GM23338 (cell line): ENCODE results near the gene PHF10. TPM values are rescaled to one million over a fixed set of nuclear protein-coding genes. Genes with fewer than 3 reads are reported as not detected.

ENCODE experiments used
- ATAC-seq: fragments of 200-7000 bp; cut with Tn5 transposase; 3 replicates; pipeline ENCODE4 v1.9.1; 2020
- DNase-seq: peaks from one replicate; pipeline ENCODE4 v3.0.0-alpha.2; 2015; ENCODE audit warnings: low spot score
- H2AFZ ChIP-seq: fragments of 200-600 bp; sonication (generic); 2 replicates; pipeline ENCODE4 v1.8.0; 2016; ENCODE audit warnings: antibody characterized with exemption, mild to moderate bottlenecking, moderate library complexity
- H3F3A ChIP-seq: fragments of 200-600 bp; sonication (generic); replicated peaks from 2 replicates; pipeline ENCODE4 v1.8.0; 2017; ENCODE audit warnings: antibody characterized with exemption, mixed run types, low read depth
- H3K27ac ChIP-seq: fragments of 200-600 bp; sonication (generic); 2 replicates; pipeline ENCODE4 v1.6.1; 2016; ENCODE audit warnings: low read depth
- H3K27me3 ChIP-seq: fragments of 200-600 bp; sonication (generic); 2 replicates; pipeline ENCODE4 v1.8.0; 2016; ENCODE audit warnings: mild to moderate bottlenecking, mixed run types, moderate library complexity; ENCODE audit not compliant: insufficient read depth
- H3K36me3 ChIP-seq: fragments of 200-600 bp; sonication (generic); 2 replicates; pipeline ENCODE4 v1.8.0; 2016; ENCODE audit warnings: mild to moderate bottlenecking; ENCODE audit not compliant: insufficient read depth
- H3K4me1 ChIP-seq: fragments of 200-600 bp; sonication (generic); 2 replicates; pipeline ENCODE4 v1.8.0; 2016; ENCODE audit warnings: mild to moderate bottlenecking, moderate library complexity; ENCODE audit not compliant: insufficient read depth
- H3K4me2 ChIP-seq: fragments of 200-600 bp; sonication (generic); 2 replicates; pipeline ENCODE4 v1.7.1; 2017; ENCODE audit warnings: mixed run types
- H3K4me3 ChIP-seq: fragments of 200-600 bp; sonication (generic); 2 replicates; pipeline ENCODE4 v1.6.1; 2016; ENCODE audit warnings: mixed run types
- H3K79me2 ChIP-seq: fragments of 200-600 bp; sonication (generic); replicated peaks from 2 replicates; pipeline ENCODE4 v1.8.0; 2017; ENCODE audit warnings: mild to moderate bottlenecking; ENCODE audit not compliant: insufficient read depth
- H3K9me2 ChIP-seq: fragments of 200-600 bp; sonication (generic); 2 replicates; pipeline ENCODE4 v1.8.0; 2017; ENCODE audit not compliant: insufficient read depth
- H4K20me1 ChIP-seq: fragments of 200-600 bp; sonication (generic); replicated peaks from 2 replicates; pipeline ENCODE4 v1.8.0; 2017; ENCODE audit warnings: mild to moderate bottlenecking; ENCODE audit not compliant: insufficient read depth
- H3K27ac Mint-ChIP-seq: 2 replicates; pipeline ENCODE4 v1.8.0; 2020; ENCODE audit warnings: inconsistent platforms, mild to moderate bottlenecking, moderate library complexity, mixed read lengths
- H3K27me3 Mint-ChIP-seq: 3 replicates; pipeline ENCODE4 v1.8.0; 2022; ENCODE audit warnings: low read depth, mild to moderate bottlenecking, moderate library complexity, mixed read lengths, inconsistent platforms; ENCODE audit not compliant: insufficient read depth, poor library complexity
- H3K36me3 Mint-ChIP-seq: 3 replicates; pipeline ENCODE4 v1.8.0; 2021; ENCODE audit warnings: low read depth, mild to moderate bottlenecking, inconsistent platforms, moderate library complexity, mixed read lengths
- H3K4me1 Mint-ChIP-seq: 3 replicates; pipeline ENCODE4 v1.8.0; 2020; ENCODE audit warnings: mild to moderate bottlenecking, inconsistent platforms, mixed read lengths
- H3K4me3 Mint-ChIP-seq: 3 replicates; pipeline ENCODE4 v1.8.0; 2021; ENCODE audit warnings: moderate library complexity, mild to moderate bottlenecking, inconsistent platforms, mixed read lengths
- H3K9me3 Mint-ChIP-seq: 3 replicates; pipeline ENCODE4 v1.8.0; 2020; ENCODE audit warnings: moderate library complexity, mild to moderate bottlenecking, inconsistent platforms, mixed read lengths
- EZH2 ChIP-seq: fragments of 200-600 bp; sonication (generic); IDR thresholded peaks from one replicate; pipeline ENCODE4 v1.8.0; 2017; ENCODE audit warnings: antibody characterized with exemption, mild to moderate bottlenecking, low read depth; ENCODE audit not compliant: unreplicated experiment
- EZH2phosphoT487 ChIP-seq: fragments of 200-600 bp; sonication (generic); IDR thresholded peaks from one replicate; pipeline ENCODE4 v1.8.1; 2018; ENCODE audit warnings: antibody characterized with exemption; ENCODE audit not compliant: unreplicated experiment
- JUNB ChIP-seq: IDR thresholded peaks from one replicate; pipeline ENCODE4 v1.6.1; 2016; ENCODE audit warnings: antibody characterized with exemption; ENCODE audit not compliant: unreplicated experiment
- NANOG ChIP-seq: IDR thresholded peaks from 2 replicates; pipeline ENCODE4 v1.6.1; 2016; ENCODE audit warnings: antibody characterized with exemption, borderline replicate concordance
- POLR2AphosphoS5 ChIP-seq: IDR thresholded peaks from 2 replicates; pipeline ENCODE4 v1.6.1; 2016; ENCODE audit warnings: antibody characterized with exemption, low read depth
- STAT1 ChIP-seq: IDR thresholded peaks from one replicate; pipeline ENCODE4 v1.6.1; 2016; ENCODE audit warnings: antibody characterized with exemption; ENCODE audit not compliant: unreplicated experiment
- ZNF114 ChIP-seq: fragments of 250-450 bp; sonication (Bioruptor Pico); IDR thresholded peaks from 2 replicates; pipeline ENCODE4 v1.5.0; 2020; ENCODE audit warnings: mild to moderate bottlenecking, moderate library complexity
- polyA plus RNA-seq: library from polyadenylated mRNA; unstranded; fragments of >200 nt; fragmentation: Nextera tagmentation; extraction: Ambion mirVana; gene quantifications from 2 replicates; pipeline ENCODE4 v1.2.1, GENCODE V29; 2016
- total RNA-seq: library from RNA; depleted of rRNA; stranded (reverse); fragments of >200 nt; shearing (Covaris generic); gene quantifications from 2 replicates; pipeline ENCODE4 v1.2.3, GENCODE V29; 2014
- TF ChIP-seq, protein P1 (sequence below), 2 experiments: fragments of 200-600 bp in 1 of 2; sonication (generic) in 1 of 2; conservative IDR thresholded peaks; 2 replicates each; pipeline versions ENCODE4 v1.5.1 to v1.6.1; 2016 to 2017; ENCODE audit warnings: antibody characterized with exemption in 2 of 2, low read depth in 2 of 2, mild to moderate bottlenecking in 2 of 2, moderate library complexity in 1 of 2
- TF ChIP-seq, protein P2 (sequence below): IDR thresholded peaks from one replicate; pipeline ENCODE4 v1.6.1; 2018; ENCODE audit warnings: antibody characterized with exemption; ENCODE audit not compliant: unreplicated experiment
- TF ChIP-seq, protein P3 (sequence below): IDR thresholded peaks from 2 replicates; pipeline ENCODE4 v1.6.1; 2016; ENCODE audit warnings: antibody characterized with exemption

The PHF10 gene
- total and polyA plus RNA-seq, 2 experiments from 2014 or later, result 16.5 to 44.7 TPM

DNA sequence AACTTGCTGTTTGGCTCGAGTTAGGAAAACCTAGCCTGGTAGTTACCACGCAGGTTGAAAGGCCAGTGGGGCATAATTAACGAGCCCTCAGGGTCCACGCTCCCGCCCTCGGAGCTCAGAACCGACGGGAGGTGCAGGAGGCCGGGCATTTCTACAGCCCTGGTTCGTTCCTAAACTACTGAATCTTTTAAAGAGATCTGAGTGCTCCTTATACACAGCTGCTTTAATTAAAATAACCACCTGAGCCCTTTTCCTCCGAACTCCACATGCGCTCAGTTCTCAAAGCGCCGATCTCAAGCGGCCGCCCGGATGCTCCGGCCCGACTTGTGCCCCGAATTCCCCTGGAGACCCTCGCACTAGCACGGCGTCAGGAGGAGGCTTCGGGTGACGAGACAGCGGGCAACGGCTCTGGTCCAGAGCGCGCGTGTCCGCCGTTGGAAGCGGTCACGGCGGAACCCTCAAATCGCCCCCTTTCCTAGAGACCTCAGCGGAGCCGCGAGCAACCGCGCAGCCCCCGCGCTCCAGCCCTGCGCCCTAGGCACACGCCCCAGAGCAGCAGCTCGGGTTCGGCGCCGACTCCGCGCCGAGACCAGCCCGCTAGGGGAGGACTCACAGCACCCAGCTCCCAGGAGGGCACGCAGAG lies 22.9 kb downstream of the PHF10 start (continued):
- TF ChIP-seq, protein P1, sequence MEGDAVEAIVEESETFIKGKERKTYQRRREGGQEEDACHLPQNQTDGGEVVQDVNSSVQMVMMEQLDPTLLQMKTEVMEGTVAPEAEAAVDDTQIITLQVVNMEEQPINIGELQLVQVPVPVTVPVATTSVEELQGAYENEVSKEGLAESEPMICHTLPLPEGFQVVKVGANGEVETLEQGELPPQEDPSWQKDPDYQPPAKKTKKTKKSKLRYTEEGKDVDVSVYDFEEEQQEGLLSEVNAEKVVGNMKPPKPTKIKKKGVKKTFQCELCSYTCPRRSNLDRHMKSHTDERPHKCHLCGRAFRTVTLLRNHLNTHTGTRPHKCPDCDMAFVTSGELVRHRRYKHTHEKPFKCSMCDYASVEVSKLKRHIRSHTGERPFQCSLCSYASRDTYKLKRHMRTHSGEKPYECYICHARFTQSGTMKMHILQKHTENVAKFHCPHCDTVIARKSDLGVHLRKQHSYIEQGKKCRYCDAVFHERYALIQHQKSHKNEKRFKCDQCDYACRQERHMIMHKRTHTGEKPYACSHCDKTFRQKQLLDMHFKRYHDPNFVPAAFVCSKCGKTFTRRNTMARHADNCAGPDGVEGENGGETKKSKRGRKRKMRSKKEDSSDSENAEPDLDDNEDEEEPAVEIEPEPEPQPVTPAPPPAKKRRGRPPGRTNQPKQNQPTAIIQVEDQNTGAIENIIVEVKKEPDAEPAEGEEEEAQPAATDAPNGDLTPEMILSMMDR (conservative IDR thresholded peaks at IDR 0.05; ENCODE audit: low read depth in 2 of 2), result no peak
- TF ChIP-seq EZH2 (no peak), POLR2AphosphoS5 (no peak), STAT1 (no peak), NANOG (no peak), ZNF114 (no peak), EZH2phosphoT487 (no peak)
- TF ChIP-seq, protein P2, sequence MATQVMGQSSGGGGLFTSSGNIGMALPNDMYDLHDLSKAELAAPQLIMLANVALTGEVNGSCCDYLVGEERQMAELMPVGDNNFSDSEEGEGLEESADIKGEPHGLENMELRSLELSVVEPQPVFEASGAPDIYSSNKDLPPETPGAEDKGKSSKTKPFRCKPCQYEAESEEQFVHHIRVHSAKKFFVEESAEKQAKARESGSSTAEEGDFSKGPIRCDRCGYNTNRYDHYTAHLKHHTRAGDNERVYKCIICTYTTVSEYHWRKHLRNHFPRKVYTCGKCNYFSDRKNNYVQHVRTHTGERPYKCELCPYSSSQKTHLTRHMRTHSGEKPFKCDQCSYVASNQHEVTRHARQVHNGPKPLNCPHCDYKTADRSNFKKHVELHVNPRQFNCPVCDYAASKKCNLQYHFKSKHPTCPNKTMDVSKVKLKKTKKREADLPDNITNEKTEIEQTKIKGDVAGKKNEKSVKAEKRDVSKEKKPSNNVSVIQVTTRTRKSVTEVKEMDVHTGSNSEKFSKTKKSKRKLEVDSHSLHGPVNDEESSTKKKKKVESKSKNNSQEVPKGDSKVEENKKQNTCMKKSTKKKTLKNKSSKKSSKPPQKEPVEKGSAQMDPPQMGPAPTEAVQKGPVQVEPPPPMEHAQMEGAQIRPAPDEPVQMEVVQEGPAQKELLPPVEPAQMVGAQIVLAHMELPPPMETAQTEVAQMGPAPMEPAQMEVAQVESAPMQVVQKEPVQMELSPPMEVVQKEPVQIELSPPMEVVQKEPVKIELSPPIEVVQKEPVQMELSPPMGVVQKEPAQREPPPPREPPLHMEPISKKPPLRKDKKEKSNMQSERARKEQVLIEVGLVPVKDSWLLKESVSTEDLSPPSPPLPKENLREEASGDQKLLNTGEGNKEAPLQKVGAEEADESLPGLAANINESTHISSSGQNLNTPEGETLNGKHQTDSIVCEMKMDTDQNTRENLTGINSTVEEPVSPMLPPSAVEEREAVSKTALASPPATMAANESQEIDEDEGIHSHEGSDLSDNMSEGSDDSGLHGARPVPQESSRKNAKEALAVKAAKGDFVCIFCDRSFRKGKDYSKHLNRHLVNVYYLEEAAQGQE, result no peak
- TF ChIP-seq, protein P3, sequence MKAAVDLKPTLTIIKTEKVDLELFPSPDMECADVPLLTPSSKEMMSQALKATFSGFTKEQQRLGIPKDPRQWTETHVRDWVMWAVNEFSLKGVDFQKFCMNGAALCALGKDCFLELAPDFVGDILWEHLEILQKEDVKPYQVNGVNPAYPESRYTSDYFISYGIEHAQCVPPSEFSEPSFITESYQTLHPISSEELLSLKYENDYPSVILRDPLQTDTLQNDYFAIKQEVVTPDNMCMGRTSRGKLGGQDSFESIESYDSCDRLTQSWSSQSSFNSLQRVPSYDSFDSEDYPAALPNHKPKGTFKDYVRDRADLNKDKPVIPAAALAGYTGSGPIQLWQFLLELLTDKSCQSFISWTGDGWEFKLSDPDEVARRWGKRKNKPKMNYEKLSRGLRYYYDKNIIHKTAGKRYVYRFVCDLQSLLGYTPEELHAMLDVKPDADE, result no peak

DNA sequence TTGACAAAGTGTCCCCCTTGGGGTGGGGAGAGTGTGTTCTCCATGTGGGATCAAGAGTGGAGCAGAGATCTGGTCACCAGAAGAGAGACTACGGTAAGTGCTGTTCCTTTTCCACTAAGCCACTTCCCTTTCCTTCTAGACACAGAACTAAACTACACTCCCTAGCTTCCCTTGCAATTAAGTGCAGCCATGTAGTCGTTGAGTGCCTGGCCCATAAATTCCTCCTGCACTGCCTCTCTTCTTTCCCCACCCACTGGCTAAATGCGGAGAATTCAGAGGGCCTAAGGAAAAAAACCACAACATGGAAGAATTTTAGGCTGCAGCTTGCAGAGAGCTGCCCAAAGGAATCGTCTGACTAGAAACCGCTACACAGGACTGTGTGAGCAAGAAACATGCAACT lies 24.0 kb downstream of the PHF10 start:
- H3K4me3 Mint-ChIP-seq, result peak overlapping the region; percentile 95
- H3K36me3 ChIP-seq, result no peaks in the 10 kb centered on the region
- no peak overlapping the region for H3K27ac ChIP-seq
- H3K27me3 ChIP-seq, result no peaks in the 10 kb centered on the region
- peak overlapping the region; percentile 89 for H3K4me2 ChIP-seq
- H4K20me1 ChIP-seq, result peaks cover 10% of the 10 kb centered on the region
- H3K27ac Mint-ChIP-seq, result peak overlapping the region; percentile 67; the same call in 1 of the 2 replicates
- H3K27me3 Mint-ChIP-seq, result no peaks in the 10 kb centered on the region
- no peaks in the 10 kb centered on the region for H3F3A ChIP-seq
- ATAC-seq (no peak), DNase-seq (peak; percentile 38)
- H3K4me3 ChIP-seq, result peak overlapping the region; percentile 92
- TF ChIP-seq NANOG (no peak), POLR2AphosphoS5 (no peak), JUNB (no peak)
- H3K79me2 ChIP-seq, result peaks cover 77% of the 10 kb centered on the region
- H3K4me1 Mint-ChIP-seq, result peaks cover 27% of the 10 kb centered on the region
- no peak overlapping the region for H2AFZ ChIP-seq
- H3K9me3 Mint-ChIP-seq, result peaks cover 8% of the 10 kb centered on the region; the same call in 1 of the 3 replicates
- peaks cover 17% of the 10 kb centered on the region for H3K4me1 ChIP-seq
- H3K9me2 ChIP-seq, result no peaks in the 10 kb centered on the region
- peaks cover 45% of the 10 kb centered on the region for H3K36me3 Mint-ChIP-seq
